HepG2 (cell line): ENCODE data around the gene YY1. TPM values are rescaled to one million over a fixed set of nuclear protein-coding genes. Genes with fewer than 3 reads are reported as not detected.

Source experiments
- ARID2 ChIP-seq: sonication (generic); formaldehyde crosslinking; IDR thresholded peaks from 2 replicates; pipeline ENCODE4 v1.8.1; 2022; ENCODE audit warnings: mild to moderate bottlenecking, missing genetic modification reagents, borderline replicate concordance
- ELF3 ChIP-seq: IDR thresholded peaks from 2 replicates; pipeline ENCODE4 v1.6.1; 2016; ENCODE audit warnings: missing genetic modification reagents, missing compliant biosample characterization
- GFI1 ChIP-seq: sonication (generic); formaldehyde crosslinking; IDR thresholded peaks from 2 replicates; pipeline ENCODE4 v1.5.0; 2020; ENCODE audit warnings: missing genetic modification reagents, mild to moderate bottlenecking, borderline replicate concordance
- HOXD1 ChIP-seq: sonication (generic); formaldehyde crosslinking; IDR thresholded peaks from 2 replicates; pipeline ENCODE4 v1.5.0; 2020; ENCODE audit warnings: missing genetic modification reagents
- NCOA1 ChIP-seq: sonication (generic); formaldehyde crosslinking; IDR thresholded peaks from 2 replicates; pipeline ENCODE4 v1.9.0; 2021; ENCODE audit warnings: missing genetic modification reagents
- POGZ ChIP-seq: sonication (generic); formaldehyde crosslinking; IDR thresholded peaks from 2 replicates; pipeline ENCODE4 v1.4.0; 2020; ENCODE audit warnings: mild to moderate bottlenecking, missing genetic modification reagents
- SNAPC5 ChIP-seq: sonication (generic); formaldehyde crosslinking; IDR thresholded peaks from 2 replicates; pipeline ENCODE4 v1.8.1; 2023; ENCODE audit warnings: mild to moderate bottlenecking, missing genetic modification reagents, borderline replicate concordance
- SRSF9 ChIP-seq: fragments of 200-400 bp; formaldehyde crosslinking; IDR thresholded peaks from 2 replicates; pipeline ENCODE4 v1.6.1; 2018; ENCODE audit warnings: borderline replicate concordance, mild to moderate bottlenecking, low read depth, low read length; ENCODE audit not compliant: insufficient read depth, poor library complexity, severe bottlenecking
- TAF15 ChIP-seq: fragments of 200-400 bp; formaldehyde crosslinking; IDR thresholded peaks from one replicate; pipeline ENCODE4 v1.6.1; 2018; ENCODE audit warnings: mild to moderate bottlenecking, low read depth, low read length; ENCODE audit not compliant: poor library complexity, severe bottlenecking
- ZFP90 ChIP-seq: sonication (generic); formaldehyde crosslinking; IDR thresholded peaks from 2 replicates; pipeline ENCODE4 v1.8.0; 2022; ENCODE audit warnings: missing genetic modification reagents, mild to moderate bottlenecking, inconsistent platforms, borderline replicate concordance
- ZMAT5 ChIP-seq: sonication (generic); formaldehyde crosslinking; IDR thresholded peaks from 2 replicates; pipeline ENCODE4 v1.5.0; 2020; ENCODE audit warnings: mild to moderate bottlenecking, low read depth, missing genetic modification reagents, borderline replicate concordance
- ZNF296 ChIP-seq: sonication (generic); formaldehyde crosslinking; conservative IDR thresholded peaks from 2 replicates; pipeline ENCODE4 v1.5.0; 2020; ENCODE audit warnings: mild to moderate bottlenecking, missing genetic modification reagents
- ZNF598 ChIP-seq: sonication (generic); formaldehyde crosslinking; IDR thresholded peaks from 2 replicates; pipeline ENCODE4 v1.5.1; 2020; ENCODE audit warnings: mild to moderate bottlenecking, missing genetic modification reagents, borderline replicate concordance
- polyA plus RNA-seq, 8 experiments: library from polyadenylated mRNA; depleted of rRNA in 3 of 8; stranded (reverse) in 7 of 8; unstranded in 1 of 8; fragments of >200 nt; fragmentation: Illumina TruSeq in 4 of 8; extraction: Trizol in 4 of 8; gene quantifications; 2 replicates each; pipeline versions ENCODE4 v1.2.1 to v1.2.3, GENCODE V29; 2011 to 2016; ENCODE audit warnings: low read depth in 4 of 8, missing spikeins in 1 of 8, mixed read lengths in 1 of 8; ENCODE audit not compliant: insufficient read depth in 1 of 8
- total RNA-seq, 5 experiments: library from RNA; depleted of rRNA; stranded (reverse); fragments of >200 nt; fragmentation: Illumina TruSeq; extraction: Trizol; gene quantifications; 2 replicates each; pipeline ENCODE4 v1.2.3, GENCODE V29; 2016; ENCODE audit warnings: low read depth in 1 of 5
- TF ChIP-seq, protein P1 (sequence below): sonication (generic); formaldehyde crosslinking; IDR thresholded peaks from 2 replicates; pipeline ENCODE4 v1.4.0; 2020; ENCODE audit warnings: missing genetic modification reagents
- TF ChIP-seq, protein P2 (sequence below): IDR thresholded peaks from 2 replicates; pipeline ENCODE4 v1.6.1; 2016; ENCODE audit warnings: low read depth, missing genetic modification reagents, missing compliant biosample characterization
- TF ChIP-seq, protein P3 (sequence below): sonication (generic); formaldehyde crosslinking; conservative IDR thresholded peaks from 2 replicates; pipeline ENCODE4 v1.8.1; 2023; ENCODE audit warnings: missing genetic modification reagents

The YY1 gene
- total and polyA plus RNA-seq, 2 of the 13 experiments (the other 11 are each of a cell fraction or from before 2014, with no cell fraction given): 29.4 to 68.1 TPM

DNA sequence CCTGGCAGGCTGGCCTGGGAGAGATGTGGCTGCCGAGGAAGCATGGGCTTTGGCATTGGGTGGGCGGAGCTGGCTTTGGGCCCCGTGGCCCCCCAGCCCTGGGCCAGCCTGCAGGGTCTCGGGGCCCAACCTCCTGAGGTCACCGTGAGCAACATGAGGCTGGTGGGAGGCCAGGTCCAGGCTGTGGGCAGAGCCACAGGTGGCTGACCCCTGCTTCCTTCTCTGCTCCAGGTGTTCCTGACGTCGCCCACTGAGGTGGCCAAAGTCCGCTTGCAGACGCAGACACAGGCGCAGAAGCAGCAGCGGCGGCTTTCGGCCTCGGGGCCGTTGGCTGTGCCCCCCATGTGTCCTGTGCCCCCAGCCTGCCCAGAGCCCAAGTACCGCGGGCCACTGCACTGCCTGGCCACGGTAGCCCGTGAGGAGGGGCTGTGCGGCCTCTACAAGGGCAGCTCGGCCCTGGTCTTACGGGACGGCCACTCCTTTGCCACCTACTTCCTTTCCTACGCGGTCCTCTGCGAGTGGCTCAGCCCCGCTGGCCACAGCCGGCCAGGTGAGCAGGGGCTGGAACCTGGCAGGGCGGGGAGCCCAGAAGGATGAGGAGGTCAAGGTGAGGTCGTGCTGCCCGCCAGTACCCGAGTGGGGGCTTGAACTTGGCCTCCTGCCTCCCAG, 89.7 kb downstream of the YY1 start (continued):
- TF ChIP-seq ZFP90 (CRISPR knock-in tag) (0 out of 2 replicates have a peak, but pooled peaks have one; percentile 50), POGZ (CRISPR knock-in tag) (no peak; the same call in 1 of the 2 replicates), SRSF9 (no peak), TAF15 (no peak), GFI1 (CRISPR knock-in tag) (no peak), HOXD1 (CRISPR knock-in tag) (no peak; the same call in 1 of the 2 replicates), ARID2 (no peak), ZNF598 (CRISPR knock-in tag) (no peak), ELF3 (CRISPR knock-in tag) (peak; percentile 48; the same call in 1 of the 2 replicates), NCOA1 (CRISPR knock-in tag) (peak; percentile 27; the same call in 1 of the 2 replicates), ZMAT5 (CRISPR knock-in tag) (no peak), ZNF296 (CRISPR knock-in tag) (0 out of 2 replicates have a peak, but pooled peaks have one; percentile 61), SNAPC5 (CRISPR knock-in tag) (0 out of 2 replicates have a peak, but pooled peaks have one; percentile 77)
- TF ChIP-seq, protein P1, sequence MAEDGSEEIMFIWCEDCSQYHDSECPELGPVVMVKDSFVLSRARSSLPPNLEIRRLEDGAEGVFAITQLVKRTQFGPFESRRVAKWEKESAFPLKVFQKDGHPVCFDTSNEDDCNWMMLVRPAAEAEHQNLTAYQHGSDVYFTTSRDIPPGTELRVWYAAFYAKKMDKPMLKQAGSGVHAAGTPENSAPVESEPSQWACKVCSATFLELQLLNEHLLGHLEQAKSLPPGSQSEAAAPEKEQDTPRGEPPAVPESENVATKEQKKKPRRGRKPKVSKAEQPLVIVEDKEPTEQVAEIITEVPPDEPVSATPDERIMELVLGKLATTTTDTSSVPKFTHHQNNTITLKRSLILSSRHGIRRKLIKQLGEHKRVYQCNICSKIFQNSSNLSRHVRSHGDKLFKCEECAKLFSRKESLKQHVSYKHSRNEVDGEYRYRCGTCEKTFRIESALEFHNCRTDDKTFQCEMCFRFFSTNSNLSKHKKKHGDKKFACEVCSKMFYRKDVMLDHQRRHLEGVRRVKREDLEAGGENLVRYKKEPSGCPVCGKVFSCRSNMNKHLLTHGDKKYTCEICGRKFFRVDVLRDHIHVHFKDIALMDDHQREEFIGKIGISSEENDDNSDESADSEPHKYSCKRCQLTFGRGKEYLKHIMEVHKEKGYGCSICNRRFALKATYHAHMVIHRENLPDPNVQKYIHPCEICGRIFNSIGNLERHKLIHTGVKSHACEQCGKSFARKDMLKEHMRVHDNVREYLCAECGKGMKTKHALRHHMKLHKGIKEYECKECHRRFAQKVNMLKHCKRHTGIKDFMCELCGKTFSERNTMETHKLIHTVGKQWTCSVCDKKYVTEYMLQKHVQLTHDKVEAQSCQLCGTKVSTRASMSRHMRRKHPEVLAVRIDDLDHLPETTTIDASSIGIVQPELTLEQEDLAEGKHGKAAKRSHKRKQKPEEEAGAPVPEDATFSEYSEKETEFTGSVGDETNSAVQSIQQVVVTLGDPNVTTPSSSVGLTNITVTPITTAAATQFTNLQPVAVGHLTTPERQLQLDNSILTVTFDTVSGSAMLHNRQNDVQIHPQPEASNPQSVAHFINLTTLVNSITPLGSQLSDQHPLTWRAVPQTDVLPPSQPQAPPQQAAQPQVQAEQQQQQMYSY (CRISPR knock-in tag): no peak
- TF ChIP-seq, protein P2, sequence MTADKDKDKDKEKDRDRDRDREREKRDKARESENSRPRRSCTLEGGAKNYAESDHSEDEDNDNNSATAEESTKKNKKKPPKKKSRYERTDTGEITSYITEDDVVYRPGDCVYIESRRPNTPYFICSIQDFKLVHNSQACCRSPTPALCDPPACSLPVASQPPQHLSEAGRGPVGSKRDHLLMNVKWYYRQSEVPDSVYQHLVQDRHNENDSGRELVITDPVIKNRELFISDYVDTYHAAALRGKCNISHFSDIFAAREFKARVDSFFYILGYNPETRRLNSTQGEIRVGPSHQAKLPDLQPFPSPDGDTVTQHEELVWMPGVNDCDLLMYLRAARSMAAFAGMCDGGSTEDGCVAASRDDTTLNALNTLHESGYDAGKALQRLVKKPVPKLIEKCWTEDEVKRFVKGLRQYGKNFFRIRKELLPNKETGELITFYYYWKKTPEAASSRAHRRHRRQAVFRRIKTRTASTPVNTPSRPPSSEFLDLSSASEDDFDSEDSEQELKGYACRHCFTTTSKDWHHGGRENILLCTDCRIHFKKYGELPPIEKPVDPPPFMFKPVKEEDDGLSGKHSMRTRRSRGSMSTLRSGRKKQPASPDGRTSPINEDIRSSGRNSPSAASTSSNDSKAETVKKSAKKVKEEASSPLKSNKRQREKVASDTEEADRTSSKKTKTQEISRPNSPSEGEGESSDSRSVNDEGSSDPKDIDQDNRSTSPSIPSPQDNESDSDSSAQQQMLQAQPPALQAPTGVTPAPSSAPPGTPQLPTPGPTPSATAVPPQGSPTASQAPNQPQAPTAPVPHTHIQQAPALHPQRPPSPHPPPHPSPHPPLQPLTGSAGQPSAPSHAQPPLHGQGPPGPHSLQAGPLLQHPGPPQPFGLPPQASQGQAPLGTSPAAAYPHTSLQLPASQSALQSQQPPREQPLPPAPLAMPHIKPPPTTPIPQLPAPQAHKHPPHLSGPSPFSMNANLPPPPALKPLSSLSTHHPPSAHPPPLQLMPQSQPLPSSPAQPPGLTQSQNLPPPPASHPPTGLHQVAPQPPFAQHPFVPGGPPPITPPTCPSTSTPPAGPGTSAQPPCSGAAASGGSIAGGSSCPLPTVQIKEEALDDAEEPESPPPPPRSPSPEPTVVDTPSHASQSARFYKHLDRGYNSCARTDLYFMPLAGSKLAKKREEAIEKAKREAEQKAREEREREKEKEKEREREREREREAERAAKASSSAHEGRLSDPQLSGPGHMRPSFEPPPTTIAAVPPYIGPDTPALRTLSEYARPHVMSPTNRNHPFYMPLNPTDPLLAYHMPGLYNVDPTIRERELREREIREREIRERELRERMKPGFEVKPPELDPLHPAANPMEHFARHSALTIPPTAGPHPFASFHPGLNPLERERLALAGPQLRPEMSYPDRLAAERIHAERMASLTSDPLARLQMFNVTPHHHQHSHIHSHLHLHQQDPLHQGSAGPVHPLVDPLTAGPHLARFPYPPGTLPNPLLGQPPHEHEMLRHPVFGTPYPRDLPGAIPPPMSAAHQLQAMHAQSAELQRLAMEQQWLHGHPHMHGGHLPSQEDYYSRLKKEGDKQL (CRISPR knock-in tag): no peak
- TF ChIP-seq, protein P3, sequence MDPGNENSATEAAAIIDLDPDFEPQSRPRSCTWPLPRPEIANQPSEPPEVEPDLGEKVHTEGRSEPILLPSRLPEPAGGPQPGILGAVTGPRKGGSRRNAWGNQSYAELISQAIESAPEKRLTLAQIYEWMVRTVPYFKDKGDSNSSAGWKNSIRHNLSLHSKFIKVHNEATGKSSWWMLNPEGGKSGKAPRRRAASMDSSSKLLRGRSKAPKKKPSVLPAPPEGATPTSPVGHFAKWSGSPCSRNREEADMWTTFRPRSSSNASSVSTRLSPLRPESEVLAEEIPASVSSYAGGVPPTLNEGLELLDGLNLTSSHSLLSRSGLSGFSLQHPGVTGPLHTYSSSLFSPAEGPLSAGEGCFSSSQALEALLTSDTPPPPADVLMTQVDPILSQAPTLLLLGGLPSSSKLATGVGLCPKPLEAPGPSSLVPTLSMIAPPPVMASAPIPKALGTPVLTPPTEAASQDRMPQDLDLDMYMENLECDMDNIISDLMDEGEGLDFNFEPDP (CRISPR knock-in tag): no peak
